C4-2B (cell line): ENCODE measurements around the gene SPINK13.

Source experiments
- ZFX ChIP-seq: fragments of 450-650 bp; IDR thresholded peaks from 2 replicates; pipeline ENCODE4 v1.6.1; 2017
- TF ChIP-seq, protein P1 (sequence below): fragments of 450-650 bp; conservative IDR thresholded peaks from 2 replicates; pipeline ENCODE4 v1.5.1; 2017; ENCODE audit warnings: mild to moderate bottlenecking

DNA sequence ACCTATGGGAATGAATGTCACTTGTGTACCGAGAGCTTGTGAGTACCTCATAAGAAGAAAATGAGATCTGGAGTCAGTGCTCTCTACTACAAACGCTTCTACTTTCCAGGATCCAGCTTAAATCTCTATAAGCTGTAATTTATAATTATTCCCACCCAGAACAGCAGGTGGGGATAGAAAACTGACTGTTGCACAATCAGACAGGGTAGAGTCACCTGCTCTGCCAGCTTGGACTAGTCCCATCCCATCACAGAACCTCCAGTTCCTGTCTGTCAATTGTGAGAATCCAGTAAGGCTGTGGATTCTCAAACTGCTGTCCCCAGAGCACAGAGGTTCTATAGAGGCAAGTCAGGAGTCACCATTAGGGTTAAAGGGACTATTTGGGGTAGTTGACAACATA is 45.6 kb downstream of the SPINK13 start:
- TF ChIP-seq, protein P1, sequence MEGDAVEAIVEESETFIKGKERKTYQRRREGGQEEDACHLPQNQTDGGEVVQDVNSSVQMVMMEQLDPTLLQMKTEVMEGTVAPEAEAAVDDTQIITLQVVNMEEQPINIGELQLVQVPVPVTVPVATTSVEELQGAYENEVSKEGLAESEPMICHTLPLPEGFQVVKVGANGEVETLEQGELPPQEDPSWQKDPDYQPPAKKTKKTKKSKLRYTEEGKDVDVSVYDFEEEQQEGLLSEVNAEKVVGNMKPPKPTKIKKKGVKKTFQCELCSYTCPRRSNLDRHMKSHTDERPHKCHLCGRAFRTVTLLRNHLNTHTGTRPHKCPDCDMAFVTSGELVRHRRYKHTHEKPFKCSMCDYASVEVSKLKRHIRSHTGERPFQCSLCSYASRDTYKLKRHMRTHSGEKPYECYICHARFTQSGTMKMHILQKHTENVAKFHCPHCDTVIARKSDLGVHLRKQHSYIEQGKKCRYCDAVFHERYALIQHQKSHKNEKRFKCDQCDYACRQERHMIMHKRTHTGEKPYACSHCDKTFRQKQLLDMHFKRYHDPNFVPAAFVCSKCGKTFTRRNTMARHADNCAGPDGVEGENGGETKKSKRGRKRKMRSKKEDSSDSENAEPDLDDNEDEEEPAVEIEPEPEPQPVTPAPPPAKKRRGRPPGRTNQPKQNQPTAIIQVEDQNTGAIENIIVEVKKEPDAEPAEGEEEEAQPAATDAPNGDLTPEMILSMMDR: 0 out of 2 replicates have a peak, but pooled peaks have one; percentile 11
- TF ChIP-seq ZFX: no peak
